GM21367 (cell line): Measurements from ENCODE around the gene ZCCHC24.

Experiments used
- ATAC-seq: cut with Tn5 transposase; IDR thresholded peaks from one replicate; pipeline ENCODE4 v1.9.1; 2021; ENCODE audit not compliant: unreplicated experiment

The ZCCHC24 gene

GRCh38 chr10:79386637-79387465 lies 58.6 kb downstream of the ZCCHC24 start:
- no peak for ATAC-seq

DNA sequence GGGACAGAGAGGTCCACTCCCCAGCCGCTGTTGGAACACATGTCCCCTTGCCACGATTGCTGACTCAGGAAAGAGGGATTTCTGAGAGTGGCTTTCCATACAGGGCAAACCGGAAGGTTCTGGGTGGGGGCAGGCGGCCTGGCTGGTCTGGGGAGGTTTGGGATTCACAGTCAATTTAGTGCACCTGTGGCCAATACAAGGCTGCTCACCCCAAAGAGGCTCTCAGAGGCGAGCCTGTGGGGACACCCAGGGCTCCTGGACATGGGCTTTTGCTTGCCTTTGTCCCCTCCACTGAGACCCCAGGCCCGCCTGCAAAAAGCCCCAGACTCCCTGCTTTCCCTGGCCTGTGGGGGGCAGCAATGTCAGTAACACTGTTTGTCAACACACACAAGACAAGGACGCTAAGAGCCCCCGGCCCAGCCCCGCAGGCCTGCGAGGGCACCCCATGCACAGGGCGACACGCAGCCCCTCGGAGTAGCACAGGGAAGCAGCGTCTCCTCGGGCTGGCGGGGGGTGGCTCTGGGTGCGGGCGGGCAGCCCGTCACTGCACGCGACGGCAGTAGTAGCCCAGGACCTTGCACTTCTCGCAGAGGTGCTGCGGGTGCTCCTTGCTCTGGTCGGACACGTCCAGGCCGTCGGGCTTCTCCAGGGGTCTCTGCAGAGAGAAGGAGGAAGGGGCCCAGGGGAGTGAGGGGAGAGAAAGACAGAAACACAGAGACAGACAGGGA lies 59.5 kb downstream of the ZCCHC24 start:
- ATAC-seq: no peak

- ATAC-seq: no peak
Observed at GRCh38 chr10:79385392-79385795, 60.0 kb downstream of the ZCCHC24 start.

DNA sequence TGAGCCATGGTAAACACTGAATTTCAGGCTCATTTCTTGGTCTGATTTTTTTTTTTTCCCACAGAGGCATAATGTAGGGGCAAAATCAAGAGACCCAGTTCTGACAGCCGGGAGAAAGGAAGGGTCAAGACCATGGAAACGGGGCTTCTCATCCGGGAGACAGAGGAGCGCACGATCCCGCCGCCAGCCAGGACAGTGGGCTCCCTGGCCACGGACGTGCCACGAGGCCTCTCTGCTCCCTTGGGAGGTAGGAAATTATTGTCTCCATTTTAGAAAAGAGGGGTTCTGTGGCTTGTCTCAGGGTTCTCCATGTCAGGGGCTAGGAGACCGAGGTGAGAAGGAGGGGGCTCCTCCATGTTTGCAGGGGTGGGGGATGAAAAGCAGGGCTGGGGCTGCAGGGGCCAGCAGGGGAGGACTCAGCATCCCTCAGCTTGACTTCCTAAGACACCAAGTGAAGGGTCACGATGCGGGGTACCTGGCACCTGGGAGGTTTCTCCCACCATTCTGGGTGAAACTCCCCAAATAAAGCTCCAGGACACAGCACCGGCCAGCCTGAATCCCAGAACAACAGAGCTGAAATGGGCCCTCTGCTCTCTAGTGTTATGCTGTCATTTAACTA lies 60.5 kb downstream of the ZCCHC24 start:
- no peak for ATAC-seq

DNA sequence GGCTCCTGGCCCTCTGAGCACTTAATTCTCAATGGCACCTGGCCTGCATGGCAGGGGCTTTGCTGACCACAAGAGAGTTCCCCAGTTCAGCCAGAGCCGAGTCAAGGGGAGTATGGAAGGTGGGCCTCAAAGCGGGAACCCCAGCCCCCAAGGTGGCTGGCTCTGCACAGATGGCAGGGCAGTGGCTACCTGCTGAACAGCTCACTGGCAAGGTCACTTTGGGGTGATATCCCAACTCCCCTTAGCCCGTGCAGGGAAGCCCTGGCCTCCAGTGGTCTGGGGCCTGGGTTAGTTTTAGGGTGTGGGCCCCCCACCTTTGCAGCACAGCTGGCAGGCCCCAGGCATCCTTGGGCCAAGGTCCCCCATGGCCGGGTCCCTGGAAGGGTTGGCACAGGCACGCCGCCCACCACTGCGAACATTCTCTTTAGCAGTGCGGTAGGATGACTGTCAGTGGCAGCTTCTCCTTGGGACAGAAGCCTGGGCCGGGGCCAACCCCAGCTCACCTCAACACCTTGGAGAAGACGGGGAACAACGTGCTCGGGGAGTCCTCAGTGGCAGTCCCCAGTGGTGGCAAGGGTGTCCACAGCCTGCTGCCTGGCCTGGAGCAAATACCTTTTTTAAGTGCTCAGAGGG lies 61.3 kb downstream of the ZCCHC24 start:
- ATAC-seq: no peak

DNA sequence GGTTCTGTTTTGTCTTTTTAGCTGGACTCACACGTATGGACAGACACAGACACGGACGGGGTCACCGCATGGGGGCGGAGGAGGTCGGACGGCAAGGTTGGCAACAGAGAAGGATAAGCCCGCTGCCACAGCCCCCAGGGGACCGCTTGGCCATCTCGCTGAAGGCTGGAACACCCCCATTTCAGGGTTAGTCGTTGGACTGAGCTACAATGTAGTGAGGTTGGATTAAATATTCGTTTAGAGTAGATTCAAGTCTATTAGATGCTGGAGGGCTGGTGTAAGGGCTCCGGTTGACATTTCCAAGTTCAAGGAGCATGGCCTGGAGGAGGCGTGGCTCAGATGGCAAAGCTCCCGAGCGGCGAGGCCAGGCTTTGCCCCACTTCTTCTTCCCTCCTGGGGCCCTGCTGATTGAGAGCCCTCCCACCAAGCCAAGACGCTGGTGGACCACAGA lies 62.9 kb downstream of the ZCCHC24 start:
- ATAC-seq: no peak

DNA sequence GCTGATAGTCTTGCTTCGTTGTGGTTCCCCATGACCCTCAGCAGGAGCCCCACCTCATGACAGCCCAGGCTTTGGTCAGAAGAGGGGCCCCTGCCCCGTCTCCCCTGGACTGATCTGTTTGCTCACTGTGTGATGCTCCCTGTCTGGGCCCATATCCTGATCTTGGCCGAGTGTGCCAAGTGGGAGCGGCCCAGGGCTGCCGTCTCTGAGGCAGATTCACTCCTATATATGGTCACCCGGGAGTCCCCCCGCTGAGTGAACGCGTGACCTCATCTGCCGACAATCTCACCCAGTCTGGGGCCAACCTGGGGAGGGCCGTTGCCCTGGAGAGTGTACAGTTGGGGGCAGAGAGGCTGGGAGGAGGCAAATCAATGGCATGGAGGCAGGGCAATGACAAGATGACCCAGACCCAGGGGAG lies 63.6 kb downstream of the ZCCHC24 start:
- no peak for ATAC-seq

- ATAC-seq: no peak
Observed at GRCh38 chr10:79380946-79381721, 64.3 kb downstream of the ZCCHC24 start.

GRCh38 chr10:79380125-79380945 lies 65.1 kb downstream of the ZCCHC24 start:
- ATAC-seq: no peak

DNA sequence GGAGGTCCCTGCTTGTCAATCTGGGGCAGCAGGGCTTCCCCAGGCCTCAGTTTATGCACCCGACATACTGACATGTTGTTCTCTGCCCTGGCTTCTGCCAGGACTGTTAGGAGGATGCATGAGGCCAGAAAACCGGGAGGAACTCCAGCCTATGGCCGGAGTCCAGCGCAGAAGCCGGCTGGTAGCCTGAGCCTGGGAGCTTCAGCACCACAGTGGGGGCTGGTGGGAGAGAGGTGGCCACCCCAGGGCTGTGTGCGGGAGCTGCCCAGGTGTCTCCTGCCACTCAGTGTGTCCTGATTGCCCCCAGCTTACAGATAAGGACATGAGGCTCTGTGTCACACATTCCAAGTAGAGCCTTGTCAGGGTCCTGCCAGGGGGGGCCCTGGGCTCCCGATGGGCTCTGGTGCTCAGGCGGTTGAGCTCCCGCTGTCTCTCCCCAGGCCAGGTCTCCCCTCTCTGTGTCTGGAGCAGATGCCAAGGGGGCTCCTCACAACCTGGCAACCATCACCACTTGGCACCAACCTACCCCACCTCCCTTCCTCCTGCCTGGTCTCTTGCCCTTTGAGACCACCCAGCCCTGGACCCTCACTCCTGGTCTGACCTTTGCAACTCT lies 65.8 kb downstream of the ZCCHC24 start:
- ATAC-seq: no peak

DNA sequence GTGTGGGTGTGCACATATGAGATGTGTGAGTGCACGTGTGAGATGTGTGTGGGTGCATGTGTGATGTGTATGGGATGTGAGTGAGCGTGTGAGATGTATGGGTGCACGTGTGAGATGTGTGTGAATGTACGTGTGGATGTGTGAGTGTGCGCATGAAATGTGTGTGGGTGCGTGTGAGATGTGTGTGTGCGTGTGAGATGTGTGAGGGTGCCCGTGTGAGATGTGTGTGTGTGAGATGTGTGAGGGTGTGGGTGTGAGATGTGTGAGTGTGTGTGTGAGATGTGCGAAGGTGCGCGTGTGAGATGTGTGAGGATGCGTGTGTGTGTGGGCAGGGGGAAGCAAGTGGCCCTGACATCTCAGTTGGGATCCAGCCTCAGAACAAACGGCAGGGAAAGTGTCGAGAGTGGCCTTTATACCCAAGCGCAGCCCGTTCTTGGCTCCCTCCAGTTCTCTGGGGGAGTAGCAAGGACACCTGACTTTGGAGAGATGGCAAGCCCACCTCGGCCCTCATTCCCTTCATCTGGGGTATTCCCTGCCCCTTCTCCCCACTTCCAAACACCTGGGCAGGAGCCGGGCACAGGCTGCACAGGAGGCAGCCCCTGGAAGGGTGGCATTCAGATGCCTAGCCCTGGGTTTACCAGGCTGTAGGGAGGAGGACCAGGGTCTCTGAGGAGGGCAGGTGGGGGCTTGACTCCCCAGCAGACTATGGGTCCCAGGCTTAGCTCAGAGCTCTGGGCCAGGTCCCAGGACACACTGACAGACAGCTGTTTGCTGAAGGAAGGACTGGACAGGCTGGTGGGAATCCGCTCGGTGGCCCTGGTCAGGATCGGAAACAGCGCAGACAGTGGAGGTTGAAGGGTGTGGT lies 66.5 kb downstream of the ZCCHC24 start:
- no peak for ATAC-seq

- ATAC-seq: no peak
Observed at GRCh38 chr10:79378383-79378646, 67.1 kb downstream of the ZCCHC24 start.

- ATAC-seq: no peak
Observed at GRCh38 chr10:79377557-79378382, 67.7 kb downstream of the ZCCHC24 start.

DNA sequence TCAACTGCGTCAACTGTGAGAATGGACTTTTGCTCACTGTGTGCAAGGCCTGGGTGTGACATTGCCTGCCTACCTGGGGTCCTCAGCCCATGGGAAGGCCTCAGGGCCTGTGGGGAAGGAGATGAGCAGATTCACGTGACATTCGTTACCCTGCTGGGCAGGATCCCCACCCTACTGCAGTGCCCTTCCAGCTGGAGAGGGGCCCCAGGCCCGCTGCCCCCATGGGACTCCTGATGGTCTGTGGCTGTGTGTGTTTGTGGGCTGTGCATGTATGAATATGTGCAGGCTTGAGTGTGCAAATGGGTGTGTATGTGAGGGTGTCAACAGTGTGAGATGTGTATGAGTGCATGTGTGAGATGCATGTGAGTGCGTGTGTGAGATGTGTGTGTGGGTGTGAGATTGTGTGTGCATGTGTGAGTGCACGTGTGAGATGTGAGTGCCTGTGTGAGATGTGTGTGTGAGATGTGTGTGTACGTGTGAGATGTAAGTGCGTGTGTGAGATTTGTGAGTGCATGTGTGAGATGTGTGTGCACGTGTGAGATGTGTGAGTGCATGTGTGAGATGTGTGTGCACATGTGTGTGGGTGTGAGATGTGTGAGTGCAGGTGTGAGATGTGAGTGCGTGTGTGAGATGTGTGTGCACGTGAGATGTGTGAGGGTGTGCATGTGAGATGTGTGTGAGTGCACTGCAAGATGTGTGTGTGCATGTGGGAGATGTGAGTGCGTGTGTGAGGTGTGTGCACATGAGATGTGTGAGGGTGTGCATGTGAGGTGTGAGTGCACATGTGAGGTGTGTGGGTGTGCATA lies 68.5 kb downstream of the ZCCHC24 start:
- no peak for ATAC-seq

DNA sequence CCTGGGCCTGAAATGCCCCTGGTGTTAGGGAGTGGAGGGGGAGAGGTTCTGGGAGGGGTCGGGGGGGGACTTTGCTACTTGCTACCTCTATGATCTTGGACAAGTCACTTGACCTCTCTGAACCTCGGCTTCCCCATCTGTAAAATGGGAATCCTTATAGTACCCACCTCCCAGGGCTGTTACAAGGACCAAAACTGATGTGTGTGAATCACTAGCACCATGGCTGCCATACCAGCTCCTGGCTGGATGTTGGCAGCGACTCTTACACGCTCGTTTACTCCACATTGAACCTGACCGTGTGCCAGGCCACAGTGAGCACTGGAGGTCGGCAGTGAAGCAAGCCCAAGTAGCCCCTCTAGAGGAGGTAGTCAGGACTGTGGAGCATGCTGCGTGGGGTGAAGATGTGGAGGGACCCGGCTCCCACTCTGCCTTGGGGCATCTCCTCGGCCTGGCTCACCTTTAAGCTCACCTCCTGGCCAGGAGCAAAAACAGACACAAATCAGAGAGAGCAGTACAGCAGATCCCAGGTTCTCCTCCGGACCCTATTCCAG lies 69.3 kb downstream of the ZCCHC24 start:
- no peak for ATAC-seq

DNA sequence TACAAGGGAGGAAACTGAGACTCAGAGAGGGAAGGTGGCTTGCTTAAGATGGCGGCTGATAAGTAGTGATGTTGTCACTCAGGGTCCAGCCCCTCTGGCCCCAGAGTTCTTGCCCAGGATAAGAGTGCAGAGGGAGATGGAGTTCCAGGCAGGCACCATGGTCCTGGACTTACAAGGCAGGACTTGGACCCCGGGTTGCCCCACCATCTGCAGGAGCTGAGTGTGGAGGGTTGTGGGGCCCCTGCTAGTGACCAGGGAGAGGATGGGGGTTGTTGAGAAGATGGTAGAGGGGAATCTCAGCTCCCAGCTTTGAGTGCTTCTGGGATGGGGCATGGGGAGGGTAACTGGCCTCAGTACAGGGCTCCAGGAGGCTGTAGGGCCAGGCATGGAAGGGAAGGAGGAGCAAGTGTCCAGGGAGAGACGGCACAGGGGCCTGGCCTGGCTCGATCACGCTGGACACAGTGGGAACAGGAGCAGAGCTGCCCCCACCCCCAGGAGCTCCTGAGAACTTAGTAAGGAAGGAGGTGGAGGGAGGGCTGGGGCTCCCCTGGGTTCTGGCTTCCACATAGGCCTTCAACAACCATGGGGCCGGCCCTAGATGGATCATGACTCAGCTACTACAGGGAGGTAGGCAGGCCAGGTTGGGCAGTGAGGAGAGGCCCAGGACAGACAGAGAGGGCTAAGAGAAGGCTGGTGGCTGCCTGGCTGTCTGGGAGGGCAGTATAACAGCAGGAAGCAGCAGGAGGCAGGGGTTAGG lies 69.9 kb downstream of the ZCCHC24 start:
- ATAC-seq: no peak
